ENCODE results near the gene KMT2A.
"Not testable (repeated sequence)": the region's sequence is repeated elsewhere in the genome, so short reads cannot be mapped to it uniquely, and the experiment has no call there.

KMT2A gene

GRCh38 chr11:118435893-118436624 lies at the start of gene KMT2A:
TSS of gene KMT2A (plus strand) at chr11:118436492. CDS start at chr11:118436513, 21 bp downstream.
- peak; percentile 96 to 97 for DNase-seq

DNA sequence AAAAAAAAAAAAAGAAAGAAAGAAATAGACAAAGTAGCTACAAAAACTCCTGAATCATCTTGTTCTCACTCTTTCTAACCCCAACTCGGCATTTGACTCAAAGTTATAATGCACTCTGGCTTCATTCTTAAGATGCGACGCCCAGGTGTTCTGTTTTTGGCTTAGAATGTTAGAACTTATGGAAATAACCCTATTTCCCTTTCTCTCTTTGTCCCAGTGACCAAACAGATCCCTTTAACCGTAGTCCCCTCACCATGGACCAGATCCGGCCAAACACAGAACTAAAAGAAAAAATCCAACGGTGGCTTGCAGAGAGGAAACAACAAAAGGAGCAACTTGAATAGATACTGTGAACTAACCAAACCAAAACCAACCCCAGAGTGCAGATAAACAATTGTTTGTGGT lies 40.2 kb upstream of the KMT2A start:
- no peak for DNase-seq

- no peak for DNase-seq
Measured at GRCh38 chr11:118397448-118397847, 38.8 kb upstream of the KMT2A start.

GRCh38 chr11:118398791-118399559 lies 37.3 kb upstream of the KMT2A start:
- DNase-seq = peak; percentile 16 to 46

- peak; percentile 93 for DNase-seq
Measured at GRCh38 chr11:118401151-118401879, 35.0 kb upstream of the KMT2A start, which contains the start of gene ATP5MG. TSS of gene ATP5MG (plus strand) at chr11:118401606. CDS start at chr11:118401666, 60 bp downstream.

DNA sequence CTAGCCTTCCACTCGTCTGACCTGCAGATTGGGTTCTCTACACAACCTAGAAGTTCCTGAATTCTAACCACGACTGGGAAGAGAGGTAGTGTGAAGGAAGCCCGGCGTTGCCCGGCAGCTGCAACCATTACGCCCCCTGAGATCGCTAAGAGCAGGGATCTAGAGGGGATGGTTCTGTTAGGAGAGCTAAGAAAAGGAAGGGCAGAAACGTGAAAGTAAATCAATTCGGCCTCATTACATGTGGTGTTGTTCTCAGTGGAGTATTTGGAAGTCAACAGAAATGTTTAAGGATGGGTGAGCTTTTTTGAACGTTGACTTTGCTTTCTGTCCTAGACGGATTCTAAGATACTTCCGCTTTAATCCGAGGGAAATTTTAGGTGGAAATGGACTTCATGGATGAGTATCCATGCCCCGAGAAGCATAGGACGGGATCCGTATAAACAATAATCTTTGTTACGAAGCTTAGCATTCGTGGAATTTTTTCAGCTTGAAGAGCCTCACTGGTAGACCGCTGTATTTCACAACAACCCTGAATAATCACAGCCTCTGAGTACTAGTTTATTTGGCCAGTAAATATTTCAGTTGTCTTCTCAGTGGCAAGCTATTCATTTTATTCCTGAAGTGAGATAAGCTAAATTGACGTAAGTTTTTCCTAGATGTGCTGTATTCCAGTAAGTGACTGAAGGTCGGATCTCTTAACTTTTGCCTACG lies 34.3 kb upstream of the KMT2A start:
- no peak for DNase-seq

DNA sequence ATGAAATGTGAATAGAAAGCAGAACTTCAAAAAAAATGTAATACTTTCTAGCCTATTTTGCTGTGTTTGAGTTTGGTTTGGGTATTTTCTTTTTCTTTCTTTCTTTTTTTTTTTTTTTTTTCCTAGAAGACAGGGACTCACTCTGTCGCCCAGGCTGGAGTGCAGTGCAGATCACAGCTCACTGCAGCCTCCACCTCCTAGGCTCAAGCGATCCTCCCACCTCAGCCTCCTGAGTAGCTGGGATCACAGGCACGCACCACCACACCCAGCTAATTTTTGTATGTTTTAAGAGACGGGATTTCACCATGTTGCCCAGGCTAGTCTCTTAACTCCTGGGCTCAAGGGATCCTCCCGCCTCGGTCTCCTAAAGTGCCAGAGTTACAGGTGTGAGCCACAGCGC lies 33.7 kb upstream of the KMT2A start:
- not testable (repeated sequence) for DNase-seq

DNA sequence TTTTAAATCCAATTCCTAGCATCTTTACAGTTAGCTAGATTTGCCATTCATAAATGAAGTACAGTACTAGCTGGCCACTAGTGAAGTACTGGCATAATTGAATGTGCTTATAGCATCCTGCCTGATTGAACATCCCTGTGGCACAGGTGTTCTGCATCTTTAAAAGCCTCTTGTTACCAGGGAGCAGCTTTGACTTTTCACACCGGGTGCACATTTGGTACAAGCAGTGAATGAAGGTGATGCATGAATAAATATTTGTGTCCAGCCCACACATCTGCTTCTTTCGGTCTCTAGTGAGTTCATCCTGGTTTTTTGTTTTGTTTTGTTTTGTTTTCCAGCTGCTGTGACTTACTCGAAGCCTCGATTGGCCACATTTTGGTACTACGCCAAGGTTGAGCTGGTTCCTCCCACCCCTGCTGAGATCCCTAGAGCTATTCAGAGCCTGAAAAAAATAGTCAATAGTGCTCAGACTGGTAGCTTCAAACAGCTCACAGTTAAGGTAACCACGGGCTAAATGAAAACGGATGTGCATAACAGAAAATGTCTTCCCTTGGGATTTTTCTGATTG lies 29.6 kb upstream of the KMT2A start:
- no peak for DNase-seq

DNA sequence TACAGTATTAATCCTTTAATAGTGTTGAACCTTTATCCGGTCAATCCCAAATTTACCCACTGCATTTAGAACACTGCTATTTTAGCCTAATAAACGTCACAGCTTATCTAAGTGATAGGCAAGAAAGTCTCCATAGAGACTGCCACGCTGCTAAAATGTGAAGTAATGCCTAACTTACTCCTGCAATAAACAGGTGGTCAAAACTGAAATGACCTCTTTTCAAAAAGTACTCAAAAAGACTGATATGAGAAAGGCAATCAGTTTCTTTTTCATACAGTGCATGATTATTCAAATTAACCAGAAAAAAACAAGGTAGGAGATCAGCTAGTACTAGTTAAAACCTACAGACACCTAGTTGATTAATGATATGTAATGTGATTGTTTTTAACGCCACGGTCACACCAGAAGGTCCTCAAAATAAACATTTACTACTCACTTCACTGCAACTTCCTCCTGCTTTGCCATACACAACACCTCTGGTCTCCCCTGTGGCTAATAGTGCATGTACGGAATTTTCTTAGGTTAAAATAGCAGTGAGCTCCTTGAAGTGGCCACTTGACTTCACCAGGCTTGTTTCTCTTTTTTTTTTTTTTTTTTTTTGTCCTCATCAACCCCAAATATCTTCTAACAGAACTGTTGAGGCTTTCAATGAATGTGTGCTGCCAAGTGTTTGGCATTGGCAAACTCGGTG lies 26.1 kb upstream of the KMT2A start:
- no peak for DNase-seq

DNA sequence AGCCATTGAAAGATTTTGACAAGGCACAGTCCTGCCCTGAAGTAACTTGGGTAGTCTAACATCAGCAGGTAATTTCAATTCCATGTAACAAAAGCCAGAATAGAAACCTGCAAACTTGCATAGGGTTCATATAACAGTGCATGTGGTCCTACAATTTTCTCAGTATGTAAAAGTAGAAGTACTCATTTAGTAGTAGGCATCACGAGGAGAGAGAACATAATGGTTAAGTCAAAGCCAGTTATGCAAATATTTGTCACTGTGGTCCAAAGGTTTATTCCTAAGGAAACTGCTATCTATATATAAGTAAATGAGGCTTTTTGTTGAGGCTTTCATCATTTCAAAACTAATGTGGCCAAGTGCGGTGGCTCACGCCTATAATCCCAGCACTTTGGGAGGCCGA lies 24.8 kb upstream of the KMT2A start:
- DNase-seq = no peak

- DNase-seq = no peak
Measured at GRCh38 chr11:118412921-118413320, 23.4 kb upstream of the KMT2A start.

GRCh38 chr11:118415062-118415738 lies 21.1 kb upstream of the KMT2A start:
- no peak for DNase-seq

GRCh38 chr11:118415739-118416068 lies 20.6 kb upstream of the KMT2A start:
- DNase-seq = peak in 1 of 2 donors; percentile 12

DNA sequence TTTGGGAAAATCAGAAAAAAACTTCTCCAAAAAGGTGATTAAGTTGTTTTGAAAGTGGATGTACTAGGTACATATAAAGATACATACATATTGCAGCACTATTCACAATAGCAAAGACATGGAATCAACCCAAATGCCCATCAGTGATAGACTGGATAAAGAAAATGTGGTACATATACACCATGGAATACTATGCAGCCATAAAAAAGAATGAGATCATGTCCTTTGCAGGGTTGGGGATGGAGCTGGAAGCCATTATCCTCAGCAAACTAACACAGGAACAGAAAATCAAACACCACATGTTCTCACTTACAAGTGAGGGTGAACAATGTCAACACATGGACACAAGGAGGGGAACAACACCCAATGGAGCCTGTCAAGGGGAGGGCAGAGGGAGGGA lies 19.4 kb upstream of the KMT2A start:
- not testable (repeated sequence) for DNase-seq

- no peak for DNase-seq
Measured at GRCh38 chr11:118417801-118418200, 18.5 kb upstream of the KMT2A start.

DNA sequence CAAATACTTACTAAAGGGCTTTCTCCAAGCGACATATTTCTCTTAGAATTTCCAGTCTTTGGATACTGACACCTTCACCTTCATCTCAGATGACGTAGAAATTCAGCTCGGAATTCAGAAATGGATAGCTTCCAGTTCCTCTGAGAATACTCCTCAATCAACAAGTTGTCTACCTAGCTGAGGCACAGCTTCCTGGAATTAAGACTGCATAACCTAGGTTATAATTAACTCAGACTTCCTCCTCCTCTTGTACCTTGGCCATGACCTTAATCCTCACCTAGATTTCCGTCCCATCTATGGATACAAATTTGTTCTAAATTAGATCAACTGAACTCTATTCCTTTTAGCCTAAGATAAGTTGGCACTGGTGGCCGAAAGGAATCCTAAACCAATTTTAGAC lies 17.5 kb upstream of the KMT2A start:
- DNase-seq = no peak

DNA sequence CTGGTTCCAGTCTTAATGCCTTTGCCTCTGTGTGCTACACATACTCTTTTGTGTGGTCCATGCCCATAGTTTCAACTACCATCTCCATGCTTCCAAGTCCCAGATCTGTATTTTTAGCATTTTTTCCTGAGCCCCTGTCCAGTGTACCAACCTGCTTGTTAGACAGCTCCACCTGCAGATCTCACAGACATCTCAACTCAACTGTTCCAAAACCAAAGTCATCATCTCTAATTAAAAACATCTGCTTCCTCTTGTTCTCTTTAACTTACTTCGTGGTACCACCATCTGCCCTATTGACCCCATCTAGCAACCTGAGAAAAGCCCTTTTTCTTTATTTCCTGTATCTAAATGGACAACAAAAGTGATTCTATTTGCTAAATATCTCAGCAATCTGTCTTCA lies 8.6 kb upstream of the KMT2A start:
- no peak for DNase-seq

DNA sequence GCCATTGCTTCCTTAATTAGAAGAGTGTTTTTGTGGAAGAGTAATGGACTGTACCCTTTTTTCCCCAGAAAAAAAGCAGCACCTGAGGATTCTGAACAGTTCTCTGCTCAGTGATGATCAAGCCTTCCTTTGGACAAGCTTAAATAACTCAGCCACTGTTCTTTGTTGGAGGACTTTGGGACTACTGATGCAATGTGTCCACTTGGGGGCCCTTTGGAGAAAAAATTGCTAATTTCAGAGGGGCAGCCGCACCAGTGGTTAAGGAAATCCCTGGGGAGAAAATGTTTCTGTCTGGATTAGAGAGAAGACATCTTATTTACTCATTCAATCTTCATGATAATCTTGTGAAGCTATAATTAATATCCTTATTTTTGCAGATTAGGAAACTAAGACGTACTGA lies 5.3 kb upstream of the KMT2A start:
- no peak for DNase-seq

- no peak for DNase-seq
Measured at GRCh38 chr11:118434123-118434552, 2.2 kb upstream of the KMT2A start.

DNA sequence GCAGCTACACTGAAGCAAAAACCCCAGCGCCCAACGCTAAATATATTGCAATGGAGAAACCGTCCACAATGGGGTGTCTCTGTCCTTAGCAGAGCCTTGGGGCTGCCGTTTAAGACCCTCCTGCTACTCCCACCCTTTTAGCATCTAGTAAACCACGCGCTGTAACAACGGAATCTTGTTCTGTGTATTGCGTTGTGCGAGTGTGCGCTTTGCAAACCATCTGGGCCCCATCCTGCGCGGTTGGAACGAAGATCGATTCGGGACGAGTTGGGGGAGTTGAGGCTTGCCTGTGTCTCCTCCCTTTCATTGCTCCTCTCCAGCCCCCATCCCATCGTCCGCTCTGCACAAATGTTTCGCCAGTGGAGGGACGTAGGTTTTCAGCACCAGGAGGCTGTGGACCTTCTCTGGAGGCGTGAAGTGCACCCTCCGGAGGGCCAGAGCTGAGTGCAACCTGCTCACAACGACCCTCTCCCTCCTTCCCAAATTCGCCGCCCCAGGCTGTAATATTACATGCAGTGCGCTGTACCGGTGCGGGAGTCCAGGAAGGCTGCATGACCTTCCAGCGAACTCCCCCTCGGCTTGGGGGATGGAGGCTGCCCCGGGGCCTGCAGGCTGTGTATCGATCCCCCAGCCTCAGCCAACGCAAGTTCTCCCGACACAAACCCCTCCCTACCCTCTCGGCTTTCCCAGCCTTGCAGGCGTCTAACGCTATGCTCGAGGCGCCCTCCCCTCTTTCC lies 1.6 kb upstream of the KMT2A start:
- peak; percentile 47 to 53 for DNase-seq
